AG10803 (cell line): ENCODE data around the gene LPP.

Experiments used
- DNase-seq: peaks from one replicate; pipeline ENCODE4 v3.0.0; 2010; ENCODE audit warnings: low read depth
- H3K4me3 ChIP-seq: 2 replicates; pipeline ENCODE4 v1.5.1; 2011; ENCODE audit warnings: mild to moderate bottlenecking, low read length, control low read depth
- TF ChIP-seq, protein P1 (sequence below): conservative IDR thresholded peaks from 2 replicates; pipeline ENCODE4 v1.5.1; 2011; ENCODE audit warnings: mild to moderate bottlenecking, low read length, control low read depth, inconsistent platforms

The LPP gene

DNA sequence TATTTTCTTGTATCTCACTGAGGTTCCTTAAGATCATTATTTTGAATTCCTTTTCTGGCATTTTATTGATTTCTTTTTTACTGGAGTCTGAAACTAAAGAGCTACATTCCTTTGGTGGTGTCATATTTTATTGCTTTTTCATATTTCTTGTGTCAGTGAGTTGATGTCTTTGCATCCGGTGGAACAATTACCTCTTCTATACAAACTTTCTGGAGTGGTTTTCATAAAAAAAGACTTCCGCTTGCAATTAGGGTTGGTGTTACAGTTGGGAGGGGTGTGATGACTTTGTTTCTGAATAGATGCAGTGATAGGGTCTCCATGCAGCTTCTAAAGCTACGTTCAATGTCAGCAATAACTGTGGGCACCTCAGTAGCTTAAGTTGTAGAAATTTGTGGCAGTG, 181.7 kb downstream of the LPP start:
- H3K4me3 ChIP-seq, result no peak overlapping the region
- TF ChIP-seq, protein P1, sequence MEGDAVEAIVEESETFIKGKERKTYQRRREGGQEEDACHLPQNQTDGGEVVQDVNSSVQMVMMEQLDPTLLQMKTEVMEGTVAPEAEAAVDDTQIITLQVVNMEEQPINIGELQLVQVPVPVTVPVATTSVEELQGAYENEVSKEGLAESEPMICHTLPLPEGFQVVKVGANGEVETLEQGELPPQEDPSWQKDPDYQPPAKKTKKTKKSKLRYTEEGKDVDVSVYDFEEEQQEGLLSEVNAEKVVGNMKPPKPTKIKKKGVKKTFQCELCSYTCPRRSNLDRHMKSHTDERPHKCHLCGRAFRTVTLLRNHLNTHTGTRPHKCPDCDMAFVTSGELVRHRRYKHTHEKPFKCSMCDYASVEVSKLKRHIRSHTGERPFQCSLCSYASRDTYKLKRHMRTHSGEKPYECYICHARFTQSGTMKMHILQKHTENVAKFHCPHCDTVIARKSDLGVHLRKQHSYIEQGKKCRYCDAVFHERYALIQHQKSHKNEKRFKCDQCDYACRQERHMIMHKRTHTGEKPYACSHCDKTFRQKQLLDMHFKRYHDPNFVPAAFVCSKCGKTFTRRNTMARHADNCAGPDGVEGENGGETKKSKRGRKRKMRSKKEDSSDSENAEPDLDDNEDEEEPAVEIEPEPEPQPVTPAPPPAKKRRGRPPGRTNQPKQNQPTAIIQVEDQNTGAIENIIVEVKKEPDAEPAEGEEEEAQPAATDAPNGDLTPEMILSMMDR, result no peak
- DNase-seq, result no peak

DNA sequence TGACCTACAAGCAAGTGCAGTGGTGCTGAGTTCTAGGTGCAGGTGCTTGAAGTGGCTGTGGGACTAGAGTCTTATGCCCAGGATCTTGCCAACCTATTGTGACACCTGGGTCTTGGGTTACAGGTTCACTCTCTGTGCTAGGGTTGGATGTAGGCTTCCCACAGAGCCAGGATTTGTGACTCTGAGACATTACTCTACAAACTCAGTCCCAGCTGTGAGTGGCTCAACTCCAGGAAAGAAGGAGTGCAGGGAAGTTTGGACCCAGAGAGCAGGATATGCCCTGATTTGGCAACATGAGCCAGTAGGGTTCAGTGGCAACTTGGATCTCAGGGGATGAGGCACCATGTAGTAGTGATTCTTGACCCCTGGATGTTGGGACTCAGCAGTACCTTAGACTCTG, 182.2 kb downstream of the LPP start:
- TF ChIP-seq, protein P1, result no peak
- H3K4me3 ChIP-seq, result no peak overlapping the region
- no peak for DNase-seq

DNA sequence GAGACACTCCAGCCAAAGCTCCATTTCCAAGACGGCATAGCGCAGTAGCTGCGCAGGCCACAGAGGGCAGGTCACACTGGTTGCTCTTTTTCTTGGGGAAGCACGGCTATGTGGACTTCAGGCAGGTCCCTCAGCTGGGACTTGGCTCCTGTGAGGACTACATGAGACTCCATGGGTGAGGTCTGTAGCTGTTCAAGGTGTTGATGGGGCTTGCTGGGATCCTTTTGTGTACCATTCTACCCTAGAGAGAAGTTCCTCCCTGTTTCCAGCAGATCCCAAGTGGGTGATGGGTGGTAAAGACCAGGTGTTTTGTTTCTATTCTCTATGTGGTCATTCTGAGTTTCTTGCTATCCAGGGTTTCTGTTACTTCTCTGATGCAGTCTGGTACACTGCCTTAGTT, 183.3 kb downstream of the LPP start:
- no peak for DNase-seq
- TF ChIP-seq, protein P1, result no peak
- no peak overlapping the region for H3K4me3 ChIP-seq

DNA sequence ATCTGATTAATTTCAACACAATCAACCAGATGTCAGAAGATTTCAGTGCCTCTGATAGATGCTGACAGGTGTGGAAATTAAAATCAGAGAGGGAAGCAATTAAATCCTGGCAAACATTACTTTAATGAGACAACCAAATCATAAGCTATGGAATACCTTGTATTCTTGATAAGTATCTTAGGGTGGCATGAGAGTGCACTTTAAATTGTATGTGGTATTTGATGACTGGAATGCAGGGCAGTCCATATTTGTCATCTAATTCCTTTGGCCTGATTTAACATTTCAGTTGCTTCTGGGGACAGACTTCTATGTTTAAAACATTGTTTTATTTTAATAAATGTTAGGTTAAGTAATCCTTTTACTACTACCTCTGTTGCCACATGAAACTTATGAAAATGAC, 184.1 kb downstream of the LPP start:
- no peak overlapping the region for H3K4me3 ChIP-seq
- TF ChIP-seq, protein P1, result no peak
- DNase-seq, result peak; percentile 55

DNA sequence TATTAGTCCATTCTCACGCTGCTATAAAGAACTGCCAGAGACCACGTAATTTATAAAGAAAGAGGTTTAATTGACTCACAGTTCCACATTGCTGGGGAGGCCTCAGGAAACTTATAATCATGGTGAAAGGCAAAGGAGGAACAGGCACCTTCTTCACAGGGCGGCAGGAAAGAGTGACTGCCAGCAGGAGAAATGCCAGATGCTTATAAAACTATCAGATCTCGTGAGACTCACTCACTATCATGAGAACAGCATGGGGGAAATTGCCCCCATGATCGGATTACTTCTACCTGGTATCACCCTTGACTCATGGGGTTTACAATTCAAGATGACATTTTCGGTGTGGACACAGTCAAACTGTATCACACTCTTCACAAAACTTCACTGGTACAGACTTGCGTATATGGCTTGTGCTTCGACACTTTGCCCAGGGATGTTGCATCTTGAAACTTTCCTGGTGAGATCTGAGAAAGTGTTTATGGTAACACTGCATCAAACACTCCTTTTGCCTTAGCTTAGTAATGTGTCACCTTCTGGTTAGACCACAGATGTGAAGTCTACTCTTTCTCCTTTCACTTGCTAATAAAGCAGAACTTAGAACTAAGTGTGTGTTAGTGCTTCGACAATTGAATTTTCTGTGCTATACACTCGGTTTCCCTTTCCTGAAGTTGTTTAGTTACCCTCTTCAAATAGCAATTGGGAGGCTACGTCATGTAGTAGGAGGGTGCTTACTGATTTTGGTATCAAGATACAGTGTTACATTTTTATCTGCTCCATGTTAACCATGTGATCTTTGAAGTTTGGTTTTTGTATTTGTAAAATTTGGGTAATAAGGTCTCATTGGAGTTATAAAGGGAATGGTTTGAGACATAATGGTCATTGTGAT, 185.7 kb downstream of the LPP start:
- no peak for DNase-seq
- H3K4me3 ChIP-seq, result no peak overlapping the region

DNA sequence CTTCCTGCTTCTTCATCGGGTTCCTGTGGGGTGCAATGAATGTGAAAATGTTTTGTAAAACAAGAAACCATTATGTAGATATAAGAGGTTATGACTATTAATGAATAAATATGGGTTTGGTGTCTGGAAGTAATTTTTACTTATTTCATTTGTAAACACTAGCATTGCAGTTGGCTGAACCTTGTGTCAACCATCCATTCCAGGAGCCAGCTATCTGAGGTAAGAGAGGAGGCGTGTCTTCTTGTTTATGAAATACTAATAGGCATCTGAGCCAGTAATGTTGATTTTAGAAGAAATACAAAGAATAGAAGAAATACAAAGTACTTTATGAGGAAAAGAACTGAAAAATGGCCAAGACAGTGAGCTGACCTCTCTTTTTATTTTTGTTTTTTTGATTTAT, 187.5 kb downstream of the LPP start:
- no peak overlapping the region for H3K4me3 ChIP-seq
- no peak for DNase-seq
- TF ChIP-seq, protein P1, result no peak

More for the DNA sequence above, 185.7 kb downstream of the LPP start:
- TF ChIP-seq, protein P1, result no peak
